ENCODE data around the gene TLK2.

The TLK2 gene

GRCh38 chr17:62562656-62563055 lies 84.0 kb downstream of the TLK2 start:
- peak; percentile 77 to 86 for DNase-seq (ENCODE audit: low read depth in 2 of 2)
- TF ChIP-seq, protein P1, sequence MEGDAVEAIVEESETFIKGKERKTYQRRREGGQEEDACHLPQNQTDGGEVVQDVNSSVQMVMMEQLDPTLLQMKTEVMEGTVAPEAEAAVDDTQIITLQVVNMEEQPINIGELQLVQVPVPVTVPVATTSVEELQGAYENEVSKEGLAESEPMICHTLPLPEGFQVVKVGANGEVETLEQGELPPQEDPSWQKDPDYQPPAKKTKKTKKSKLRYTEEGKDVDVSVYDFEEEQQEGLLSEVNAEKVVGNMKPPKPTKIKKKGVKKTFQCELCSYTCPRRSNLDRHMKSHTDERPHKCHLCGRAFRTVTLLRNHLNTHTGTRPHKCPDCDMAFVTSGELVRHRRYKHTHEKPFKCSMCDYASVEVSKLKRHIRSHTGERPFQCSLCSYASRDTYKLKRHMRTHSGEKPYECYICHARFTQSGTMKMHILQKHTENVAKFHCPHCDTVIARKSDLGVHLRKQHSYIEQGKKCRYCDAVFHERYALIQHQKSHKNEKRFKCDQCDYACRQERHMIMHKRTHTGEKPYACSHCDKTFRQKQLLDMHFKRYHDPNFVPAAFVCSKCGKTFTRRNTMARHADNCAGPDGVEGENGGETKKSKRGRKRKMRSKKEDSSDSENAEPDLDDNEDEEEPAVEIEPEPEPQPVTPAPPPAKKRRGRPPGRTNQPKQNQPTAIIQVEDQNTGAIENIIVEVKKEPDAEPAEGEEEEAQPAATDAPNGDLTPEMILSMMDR (IDR thresholded peaks at IDR 0.05; ENCODE audit: low read depth, low read length), result no peak
- no peak overlapping the region for H3K4me3 ChIP-seq (replicated peaks in 1 of 2; ENCODE audit: low read depth in 2 of 2, low read length in 2 of 2)

DNA sequence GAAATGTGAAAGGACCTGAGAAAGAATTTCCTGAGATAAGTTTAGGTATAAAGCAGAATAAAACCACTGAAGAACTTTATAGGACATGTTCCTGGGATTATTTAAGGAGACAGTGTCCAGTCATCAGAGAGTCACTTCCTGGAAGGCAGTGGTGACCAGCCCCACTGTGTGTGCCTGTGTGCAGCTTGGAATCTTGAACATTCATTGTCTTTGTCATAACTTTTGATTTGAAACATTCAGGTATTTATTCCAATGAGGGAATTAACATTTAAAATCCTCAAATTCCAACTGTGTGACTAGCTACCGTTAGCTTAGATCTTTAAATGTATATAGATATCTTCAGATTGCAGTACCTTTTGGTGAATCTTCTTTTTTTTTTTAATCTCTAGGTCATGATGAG lies 87.2 kb downstream of the TLK2 start:
- H3K4me3 ChIP-seq (replicated peaks in 1 of 2; ENCODE audit: low read depth in 2 of 2, low read length in 2 of 2), result no peak overlapping the region
- TF ChIP-seq, protein P1 (IDR thresholded peaks at IDR 0.05; ENCODE audit: low read depth, low read length), result no peak
- DNase-seq (ENCODE audit: low read depth in 2 of 2), result peak; percentile 32 to 89

DNA sequence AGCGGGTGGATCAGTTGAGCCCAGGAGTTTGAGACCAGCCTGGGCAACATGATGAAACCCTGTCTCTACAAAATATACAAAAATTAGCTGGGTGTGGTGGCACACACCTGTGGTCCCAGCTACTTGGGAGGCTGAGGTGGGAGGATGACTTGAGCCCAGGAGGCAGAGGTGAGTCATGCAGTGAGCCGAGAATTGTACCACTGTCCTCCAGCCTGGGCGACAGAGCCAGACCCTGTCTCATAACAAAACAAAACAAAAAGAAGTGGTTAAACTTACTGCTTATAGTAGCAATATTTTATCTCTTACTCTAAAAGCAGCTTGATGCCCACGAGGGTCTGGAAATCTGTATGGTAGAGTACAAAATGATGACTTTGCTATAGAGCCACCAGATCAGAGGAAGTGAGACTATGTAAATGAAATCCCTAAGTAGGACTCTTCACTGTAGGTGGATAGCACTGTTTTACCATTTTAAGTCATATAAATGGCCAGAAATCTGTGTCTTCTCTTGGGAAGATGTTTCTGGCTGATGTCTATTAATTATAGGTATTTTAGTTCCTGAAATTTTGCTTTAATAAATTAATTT lies 88.5 kb downstream of the TLK2 start:
- TF ChIP-seq, protein P1 (IDR thresholded peaks at IDR 0.05; ENCODE audit: low read depth, low read length), result no peak
- no peak for DNase-seq (ENCODE audit: low read depth in 2 of 2)
- H3K4me3 ChIP-seq (replicated peaks in 1 of 2; ENCODE audit: low read depth in 2 of 2, low read length in 2 of 2), result no peak overlapping the region

DNA sequence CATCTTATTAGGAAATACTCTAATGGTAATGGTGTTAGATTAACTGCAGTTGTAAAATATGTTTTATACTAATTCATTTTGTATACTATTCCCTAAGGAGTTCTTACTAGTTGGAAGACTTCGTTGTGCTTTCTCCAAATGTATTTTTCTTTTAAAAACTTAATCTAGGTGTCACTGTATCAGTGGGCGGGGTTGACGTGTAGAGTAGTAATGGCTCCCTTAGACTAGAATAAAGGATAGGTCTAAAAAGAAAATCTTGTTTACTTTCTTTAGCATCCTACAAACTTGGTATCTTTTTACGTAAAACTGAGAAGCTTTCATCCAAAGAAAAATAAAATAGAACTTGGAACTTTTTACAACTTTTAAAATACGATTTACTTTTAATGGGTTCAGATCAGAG lies 93.9 kb downstream of the TLK2 start:
- H3K4me3 ChIP-seq (replicated peaks in 1 of 2; ENCODE audit: low read depth in 2 of 2, low read length in 2 of 2), result no peak overlapping the region
- peak in 1 of 2 donors; percentile 15 for DNase-seq (ENCODE audit: low read depth in 2 of 2)
- TF ChIP-seq, protein P1 (IDR thresholded peaks at IDR 0.05; ENCODE audit: low read depth, low read length), result no peak

DNA sequence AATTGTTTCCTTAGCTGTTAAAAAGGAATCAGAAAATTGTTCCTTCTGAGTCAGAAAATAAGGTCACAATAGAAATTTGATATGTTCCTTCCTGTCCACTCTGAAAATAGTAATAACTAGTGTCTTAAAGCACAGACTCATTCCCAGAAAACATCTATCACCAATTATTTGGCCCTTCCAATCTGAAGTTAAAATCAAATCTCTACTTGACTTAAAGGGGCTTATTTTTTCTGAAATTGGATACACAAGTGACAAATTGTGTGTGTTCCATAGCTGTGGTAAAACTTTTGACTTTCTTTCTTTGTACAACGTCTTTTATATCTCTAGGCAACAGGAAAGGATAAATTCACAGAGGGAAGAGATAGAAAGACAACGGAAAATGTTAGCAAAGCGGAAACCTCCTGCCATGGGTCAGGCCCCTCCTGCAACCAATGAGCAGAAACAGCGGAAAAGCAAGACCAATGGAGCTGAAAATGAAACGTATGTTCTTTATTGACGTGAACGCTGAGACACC lies 94.3 kb downstream of the TLK2 start:
- peak; percentile 53 to 65 for DNase-seq (ENCODE audit: low read depth in 2 of 2)
- no peak overlapping the region for H3K4me3 ChIP-seq (replicated peaks in 1 of 2; ENCODE audit: low read depth in 2 of 2, low read length in 2 of 2)

GRCh38 chr17:62573480-62574117 lies 95.0 kb downstream of the TLK2 start:
- DNase-seq (ENCODE audit: low read depth in 2 of 2), result peak; percentile 6 to 35
- no peak overlapping the region for H3K4me3 ChIP-seq (replicated peaks in 1 of 2; ENCODE audit: low read depth in 2 of 2, low read length in 2 of 2)
- TF ChIP-seq, protein P1 (IDR thresholded peaks at IDR 0.05; ENCODE audit: low read depth, low read length), result no peak

More for the DNA sequence above, 94.3 kb downstream of the TLK2 start:
- TF ChIP-seq, protein P1 (IDR thresholded peaks at IDR 0.05; ENCODE audit: low read depth, low read length), result no peak
